ENCODE measurements around the gene CATSPERE.

- no peak for TF ChIP-seq CTCF (IDR thresholded peaks at IDR 0.05)
- TF ChIP-seq POLR2A (IDR thresholded peaks at IDR 0.05) = no peak
Observed at GRCh38 chr1:244473059-244473605, 12.1 kb downstream of the CATSPERE start.

Measured in adrenal gland (tissue), 5 donors.